Activated T-helper 9 cell treated with anti-CD3 and anti-CD28 coated beads, Interleukin-2, amount 50 U/mL, for 16 hours (primary cell): ENCODE data around the gene PRRT1B.
"Not testable (repeated sequence)": the region's sequence is repeated elsewhere in the genome, so short reads cannot be mapped to it uniquely, and the experiment has no call there.

Source experiments
- DNase-seq: peaks from one replicate; pipeline ENCODE4 v3.0.0-alpha.2; 2020; ENCODE audit warnings: low read depth

PRRT1B gene

DNA sequence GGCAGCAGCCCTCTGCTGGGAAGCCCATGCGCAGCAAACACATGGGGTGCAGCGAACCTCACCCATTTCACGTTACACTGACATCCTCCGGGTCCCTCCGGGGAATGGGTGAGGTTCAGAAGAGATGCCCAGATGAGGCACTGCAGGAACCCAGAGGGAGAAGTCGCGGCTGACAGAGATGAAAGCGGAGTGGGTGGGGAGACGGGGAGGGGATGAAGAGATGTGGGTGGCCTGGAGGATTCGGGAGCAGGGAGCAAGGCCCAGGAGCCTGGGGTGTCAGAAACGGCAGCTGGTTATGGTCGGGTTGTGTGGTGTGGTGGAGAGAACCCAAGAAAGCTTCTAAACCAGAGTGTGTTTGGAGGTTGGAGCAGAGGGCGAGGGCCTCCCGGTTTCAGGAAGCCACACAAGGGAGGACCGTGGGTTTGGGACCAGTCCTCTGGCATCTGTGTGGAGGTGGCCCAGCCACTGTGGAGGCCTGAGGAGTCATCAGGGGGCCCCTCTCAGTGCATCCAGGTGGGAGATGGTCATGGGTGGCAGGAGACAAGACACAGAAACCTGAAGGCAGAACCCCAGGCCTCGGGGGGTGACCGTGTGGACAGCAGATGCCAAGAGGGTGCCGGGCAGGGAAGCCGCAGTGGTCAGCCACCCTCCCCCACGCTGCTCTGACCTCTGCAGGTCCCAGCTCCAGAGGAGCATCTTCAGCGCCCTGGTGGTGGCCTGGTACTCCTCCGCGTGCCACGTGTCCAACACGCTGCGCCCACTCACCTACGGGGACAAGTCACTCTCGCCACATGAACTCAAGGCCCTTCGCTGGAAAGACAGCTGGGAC is 22.9 kb upstream of the PRRT1B start:
- DNase-seq, result no peak

- no peak for DNase-seq
Measured at GRCh38 chr9:131523086-131523388, 22.3 kb upstream of the PRRT1B start.

- no peak for DNase-seq
Measured at GRCh38 chr9:131523451-131524435, 21.6 kb upstream of the PRRT1B start.

- DNase-seq, result no peak
Measured at GRCh38 chr9:131524665-131525315, 20.5 kb upstream of the PRRT1B start.

DNA sequence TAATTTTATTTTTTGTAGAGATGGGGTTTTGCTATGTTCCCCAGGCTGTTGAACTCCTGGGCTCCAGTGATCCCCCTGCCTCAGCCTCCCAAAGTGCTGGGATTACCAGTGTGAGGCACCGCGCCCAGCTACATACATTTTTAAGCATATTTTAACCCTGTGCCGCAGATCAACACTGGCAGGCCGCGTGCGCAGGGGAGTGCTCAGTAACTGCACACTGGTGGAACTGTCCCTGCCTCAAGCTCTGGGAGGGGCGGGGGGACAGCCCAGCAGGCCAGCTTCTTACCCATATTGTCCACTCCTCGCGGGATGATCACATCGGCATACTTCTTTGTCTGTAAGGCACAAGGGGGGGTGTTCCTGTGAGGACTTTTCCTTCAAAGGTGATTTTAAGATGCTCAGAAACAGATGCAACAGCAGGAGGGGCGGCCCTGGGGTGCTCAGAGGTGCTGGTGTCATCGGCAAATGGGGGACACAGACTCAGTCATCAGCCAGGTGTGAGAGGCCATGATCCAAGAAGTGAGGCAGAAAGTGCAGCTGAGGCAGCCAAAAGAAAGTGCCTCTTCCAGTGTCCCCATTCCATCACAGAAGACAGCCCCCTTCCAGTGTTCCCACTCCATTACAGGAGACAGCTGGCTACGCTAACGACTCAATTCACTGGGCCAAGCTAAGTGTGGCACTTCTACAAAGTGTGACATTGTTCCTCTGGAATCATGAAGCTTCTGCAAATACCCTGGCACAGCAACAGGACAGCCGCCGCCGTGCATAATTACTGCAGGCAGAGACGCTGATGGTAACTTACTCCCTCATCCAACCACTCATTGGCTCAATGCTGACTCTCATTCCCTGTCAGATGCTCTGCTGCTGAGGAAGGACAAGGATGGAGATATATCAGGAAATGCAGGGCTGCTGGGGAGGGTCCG is 19.4 kb upstream of the PRRT1B start:
- DNase-seq, result no peak

DNA sequence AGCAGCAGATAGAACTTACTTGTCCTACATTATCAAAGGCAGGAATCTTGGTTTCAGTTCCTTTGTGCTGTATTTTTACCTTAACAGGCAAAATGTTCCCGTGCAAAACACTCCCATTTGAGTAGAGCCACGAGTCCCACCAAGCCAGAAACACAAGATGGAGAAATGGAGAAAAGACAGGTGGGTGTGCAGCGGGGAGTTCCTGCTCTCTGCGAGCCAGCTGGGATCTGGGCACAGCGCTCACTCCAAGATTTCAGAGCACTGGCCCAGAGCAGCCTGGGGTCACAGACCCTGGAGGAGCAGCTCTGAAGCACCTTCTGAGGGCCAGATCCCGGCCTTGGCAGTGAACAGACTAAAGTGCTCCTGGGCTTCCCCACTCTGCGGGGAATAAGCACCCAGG is 17.1 kb upstream of the PRRT1B start:
- no peak for DNase-seq

- no peak for DNase-seq
Measured at GRCh38 chr9:131528886-131529505, 16.3 kb upstream of the PRRT1B start.

DNA sequence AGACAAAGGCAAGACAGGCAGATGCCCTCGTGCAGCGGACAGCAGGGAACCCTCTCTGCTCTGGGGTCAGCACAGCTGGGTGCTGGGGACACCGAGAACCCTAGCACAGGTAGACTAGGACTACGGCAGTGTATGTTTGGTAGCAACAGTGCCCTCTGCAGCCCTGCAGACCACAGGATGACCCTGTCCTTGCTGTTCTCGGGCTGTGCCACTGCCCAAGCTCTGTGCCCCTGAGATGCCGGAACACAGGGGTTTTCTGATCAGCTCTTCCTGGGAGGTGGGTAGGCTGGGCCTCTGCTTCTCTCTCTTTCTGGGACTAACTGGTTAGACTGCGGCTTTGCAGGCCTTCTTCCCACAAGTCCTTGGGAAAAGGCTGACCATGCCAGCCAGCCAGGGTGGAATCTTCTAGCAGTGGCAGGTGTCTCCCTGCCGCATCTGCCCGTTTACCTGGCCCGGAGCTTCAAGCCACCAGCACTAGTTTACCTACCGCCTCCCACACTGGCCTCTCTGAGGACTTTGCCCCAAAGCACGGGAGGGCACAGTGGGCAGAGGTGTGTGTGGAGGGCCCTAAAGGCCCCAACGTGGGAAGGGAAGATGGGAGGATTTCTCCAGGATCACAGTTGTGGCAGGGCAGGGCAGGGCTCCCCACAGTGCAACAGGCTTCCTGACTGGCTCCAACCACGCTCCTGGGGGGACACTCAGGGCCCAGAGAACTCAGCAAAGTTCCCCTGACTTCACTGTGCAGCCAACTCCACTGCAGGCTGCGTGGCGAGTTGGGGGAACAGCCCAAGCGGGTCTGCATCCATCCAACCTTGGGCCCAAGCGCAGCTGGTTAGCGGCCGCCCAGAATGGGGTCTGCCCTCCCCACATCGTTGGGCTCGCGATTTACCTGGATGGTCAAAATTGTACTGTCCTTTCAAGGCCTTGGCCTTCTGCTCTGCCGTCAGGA is 15.5 kb upstream of the PRRT1B start:
- no peak for DNase-seq

- DNase-seq, result no peak
Measured at GRCh38 chr9:131530546-131530919, 14.8 kb upstream of the PRRT1B start.

DNA sequence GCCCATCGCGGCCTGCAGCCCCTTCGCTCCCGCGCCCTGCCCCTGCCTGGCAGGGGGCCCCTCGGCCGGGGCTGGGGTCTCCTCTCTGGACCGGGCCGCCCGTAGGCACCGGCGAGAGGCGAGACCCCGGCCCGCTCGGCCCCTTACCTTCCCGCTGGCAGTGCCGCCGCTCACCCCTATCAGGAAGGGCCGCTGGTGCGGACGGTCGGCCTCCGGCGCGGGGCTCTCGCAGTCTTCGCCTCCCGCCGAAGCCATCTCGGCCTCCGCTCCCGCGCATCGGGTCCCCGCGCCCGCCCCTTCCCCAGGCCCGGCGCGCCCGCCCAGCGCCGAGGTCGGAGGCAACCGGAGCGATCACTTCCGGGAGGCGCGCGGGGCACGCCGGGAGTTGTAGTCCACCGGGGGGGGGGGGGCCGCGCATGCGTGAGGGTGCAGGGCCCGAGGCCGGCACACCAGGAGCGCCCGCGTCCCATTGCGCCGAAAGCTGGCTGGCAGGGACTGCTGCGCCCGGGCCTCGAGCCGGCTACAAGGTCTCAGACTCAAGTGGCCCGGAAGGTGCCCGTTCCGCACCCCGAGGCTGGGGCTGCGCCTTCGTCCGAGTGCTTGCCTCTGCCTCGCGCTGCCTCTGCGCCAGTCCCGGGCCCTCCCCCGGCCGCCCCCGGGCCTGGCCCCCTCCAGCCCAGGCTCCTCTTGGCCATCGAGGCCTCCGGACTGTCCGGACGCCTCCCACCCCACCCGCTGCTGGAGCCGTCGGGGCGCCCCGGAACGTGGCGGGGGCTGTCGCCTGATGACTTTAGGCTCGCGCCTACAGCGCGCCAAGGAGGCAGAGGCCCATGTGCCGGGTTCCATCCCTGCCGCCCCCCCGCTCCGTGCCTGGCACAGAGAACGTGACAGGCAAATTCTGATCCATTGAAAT is 14.1 kb upstream of the PRRT1B start, which contains the start of gene UCK1:
Gene UCK1, minus strand, starts transcription at position 344 of the 913 bp plus-strand sequence. Its CDS starts 89 bp downstream, at position 255.
- peak; percentile 69 for DNase-seq

DNA sequence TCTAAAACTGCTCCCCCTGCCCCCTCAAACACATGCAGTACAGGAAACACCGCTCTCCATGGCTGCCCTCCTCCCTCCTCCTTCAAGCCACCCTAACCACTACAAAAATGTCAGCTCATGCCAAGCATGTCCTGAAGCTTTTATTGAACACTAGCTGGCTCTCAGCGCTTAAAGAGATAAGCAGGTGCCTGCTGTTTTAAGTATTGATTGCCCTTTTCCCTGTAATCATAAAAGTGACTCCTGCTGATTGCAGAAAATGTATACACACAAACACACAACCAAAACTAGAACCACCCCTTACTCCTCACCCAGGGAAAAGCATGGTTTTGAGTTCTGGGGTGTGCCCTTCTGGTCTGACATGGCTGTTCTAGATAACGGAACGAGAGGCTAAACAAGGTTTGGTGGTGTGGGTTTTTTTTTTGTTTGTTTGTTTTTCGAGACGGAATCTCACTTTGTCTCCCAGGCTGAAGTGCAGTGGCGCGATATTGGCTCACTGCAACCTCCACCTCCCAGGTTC is 10.5 kb upstream of the PRRT1B start:
- no peak for DNase-seq

DNA sequence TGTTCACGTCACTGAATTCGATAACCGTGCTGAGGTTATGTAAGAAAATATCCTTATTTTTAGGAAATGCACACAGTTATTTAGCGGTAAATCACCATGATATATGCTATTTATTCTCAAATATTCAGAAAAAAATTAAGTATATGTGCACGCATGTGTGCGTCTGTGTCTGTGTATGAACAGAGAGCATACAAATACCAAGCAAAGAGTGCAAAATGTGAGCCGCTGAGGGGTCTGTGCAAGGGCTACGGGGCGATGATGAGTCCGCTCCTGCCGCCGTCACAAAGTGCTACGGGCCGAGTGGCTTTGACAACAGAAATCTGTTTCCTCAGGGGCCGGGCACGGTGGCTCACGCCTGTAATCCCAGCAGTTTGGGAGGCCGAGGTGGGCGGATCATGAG is 7.4 kb upstream of the PRRT1B start:
- no peak for DNase-seq

- DNase-seq, result no peak
Measured at GRCh38 chr9:131539223-131539923, 6.0 kb upstream of the PRRT1B start.

- no peak for DNase-seq
Measured at GRCh38 chr9:131543141-131543540, 2.2 kb upstream of the PRRT1B start.

DNA sequence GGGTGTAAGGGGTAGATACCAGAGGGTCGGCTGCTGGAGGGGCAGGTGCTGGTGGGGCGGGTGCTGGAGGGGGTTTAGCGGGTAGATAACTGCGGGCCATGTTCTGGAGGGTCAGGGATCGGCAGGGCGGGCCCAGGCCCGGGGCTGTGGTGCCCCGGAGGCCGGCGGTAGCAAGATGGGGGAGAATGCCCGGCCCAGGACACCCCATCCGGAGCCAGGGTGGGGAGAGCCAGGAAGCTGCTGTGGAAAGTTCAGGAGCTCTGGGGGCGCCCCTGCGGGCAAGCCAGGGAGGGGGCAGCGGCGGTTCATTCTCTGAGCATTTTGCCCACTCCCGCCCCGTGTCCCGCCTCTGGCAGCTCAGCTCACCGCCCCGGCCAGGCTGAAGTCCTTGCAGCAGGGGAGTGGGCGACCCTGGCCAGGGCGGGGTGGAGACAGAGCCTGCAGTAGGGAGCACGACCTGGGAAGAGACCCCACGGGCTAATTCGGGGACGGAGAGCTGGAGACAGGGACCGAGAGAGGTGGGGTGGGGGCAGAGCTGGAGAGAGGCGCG is 538 bp downstream of the PRRT1B start:
- DNase-seq, result no peak

DNA sequence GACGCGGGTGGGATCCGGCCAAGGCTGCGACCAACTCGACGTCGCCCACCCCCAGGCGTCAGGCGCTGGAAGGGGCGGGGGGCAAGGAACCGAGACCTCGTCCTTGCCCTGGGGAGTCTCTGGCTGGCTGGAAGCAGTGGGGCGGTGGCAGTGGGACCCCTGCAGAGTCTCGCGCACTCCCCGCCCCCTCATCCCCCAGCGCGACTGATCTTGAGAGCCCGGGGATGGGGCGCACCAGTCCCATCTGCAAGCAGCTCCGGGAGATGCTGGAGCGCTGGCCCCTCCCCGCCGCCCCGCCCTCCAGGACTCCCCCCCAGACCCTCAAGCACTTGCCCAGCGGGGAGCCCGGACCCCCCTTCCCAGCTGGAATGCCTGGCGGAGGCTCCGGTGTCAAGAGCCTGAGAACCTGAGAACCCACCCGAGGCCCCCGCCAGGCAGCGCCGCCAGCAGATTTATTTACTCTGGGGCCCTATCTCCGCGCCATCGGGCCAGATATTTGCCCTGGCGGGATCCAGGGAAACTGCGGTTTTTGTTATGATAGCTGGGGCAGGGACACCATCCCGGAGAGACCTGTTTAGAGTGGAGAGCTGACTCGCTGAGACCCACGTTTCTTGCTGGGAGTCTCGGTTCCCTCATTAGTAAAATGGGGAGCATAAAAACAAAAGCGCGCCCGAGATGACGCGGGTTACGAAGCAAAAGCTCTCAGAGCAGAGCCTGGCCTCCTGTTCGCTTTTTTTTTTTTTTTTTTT is 1.2 kb downstream of the PRRT1B start:
- no peak for DNase-seq

GRCh38 chr9:131549186-131549585 is 3.9 kb downstream of the PRRT1B start:
- DNase-seq, result not testable (repeated sequence)
